ENCODE measurements around the gene MDFI. TPM values are rescaled to one million over a fixed set of nuclear protein-coding genes. Genes with fewer than 3 reads are reported as not detected.

MDFI gene
- total RNA-seq, 1 experiment from 2014 or later, result 262 TPM

DNA sequence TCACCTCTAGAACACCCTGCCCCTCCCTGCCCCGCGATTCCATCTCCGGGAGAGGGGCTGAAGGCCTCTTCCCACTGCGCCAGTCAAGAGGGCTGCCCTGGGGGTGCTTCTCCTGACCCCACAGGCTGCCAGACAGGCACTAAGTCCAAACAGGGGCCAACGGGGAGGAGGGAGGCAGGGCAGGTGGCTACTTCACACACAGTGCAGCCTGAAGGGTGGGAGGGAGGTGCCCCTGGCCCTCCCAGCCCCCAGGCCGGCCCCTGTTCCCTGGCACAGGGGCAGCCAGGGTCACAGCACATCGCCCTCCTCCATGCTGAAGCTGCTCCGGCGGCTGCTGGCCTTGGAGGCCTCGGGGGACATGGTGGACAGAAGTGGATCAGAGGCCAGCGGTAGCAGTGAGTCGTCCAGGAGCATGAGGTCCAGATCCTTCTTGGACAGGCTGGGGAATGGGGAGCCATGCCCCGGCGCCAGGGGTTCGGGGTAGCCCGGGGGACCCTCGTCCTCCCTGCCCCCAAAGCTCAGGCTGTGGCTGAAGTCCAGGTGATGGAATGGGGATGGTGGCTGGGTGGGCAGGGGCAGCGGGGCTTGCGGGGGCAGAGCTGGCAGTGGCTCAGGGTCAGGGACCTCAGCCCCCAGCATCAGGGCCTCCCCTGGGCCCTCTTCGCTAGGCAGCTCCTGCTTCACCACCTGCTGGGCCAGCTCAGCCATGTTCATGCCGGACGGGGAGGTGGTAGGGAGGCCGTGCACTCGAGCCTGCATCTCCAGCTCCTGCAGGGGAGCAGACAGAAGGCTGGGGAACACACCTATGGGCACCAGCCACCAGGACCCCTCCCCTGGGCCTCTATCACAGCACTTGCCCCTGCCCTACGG, 46.3 kb downstream of the MDFI start:
- Histone ChIP-seq H3K4me3 (ENCODE audit: insufficient read depth, low read depth, low read length) (no peak overlapping the region), H3K27me3 (ENCODE audit: control insufficient read depth, insufficient read depth, low read length) (0 out of 2 replicates have a peak, but pooled peaks cover 1% of the 10 kb centered on the region)
- no peak for DNase-seq

DNA sequence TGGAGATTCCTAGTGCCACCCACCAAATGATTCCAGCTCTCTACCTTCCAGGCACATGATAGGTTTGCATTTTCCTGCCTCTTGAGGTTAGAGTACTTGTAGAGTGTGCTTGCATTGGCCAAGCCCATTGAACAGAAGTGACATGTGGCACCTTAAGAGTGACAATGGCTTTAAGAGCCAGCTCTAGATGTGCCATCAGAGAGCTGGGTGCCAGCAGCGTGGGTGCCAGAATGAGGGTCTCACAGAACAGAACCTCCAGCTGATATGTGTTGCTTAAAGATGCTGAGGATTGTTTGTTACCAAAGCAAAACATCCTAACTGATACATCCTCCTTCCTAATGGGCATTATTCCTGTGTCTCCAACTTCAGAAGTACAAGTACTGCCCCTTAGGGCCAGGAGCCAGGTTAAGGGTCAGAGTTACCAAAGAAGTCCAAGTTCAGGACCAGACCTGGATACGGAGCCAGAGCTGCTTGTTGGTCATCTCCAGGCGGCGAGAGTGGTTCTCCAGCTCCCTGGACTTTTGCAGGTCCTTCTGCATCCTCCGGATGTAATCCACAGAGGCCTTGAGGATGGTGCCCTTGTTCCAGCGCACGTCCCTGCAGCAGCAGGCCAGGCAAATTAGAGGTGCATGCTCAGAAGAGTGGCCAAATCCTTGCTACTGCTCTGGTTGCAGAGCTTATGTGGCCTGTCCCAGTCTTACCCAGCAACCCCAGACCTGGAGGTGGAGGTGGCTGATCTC, 47.5 kb downstream of the MDFI start:
- H3K36me3 ChIP-seq (replicated peaks; ENCODE audit: control insufficient read depth, insufficient read depth, low read length), result no peaks in the 10 kb centered on the region
- no peak for DNase-seq
- no peak overlapping the region for H3K4me3 ChIP-seq (ENCODE audit: insufficient read depth, low read depth, low read length)
- H3K27me3 ChIP-seq (ENCODE audit: control insufficient read depth, insufficient read depth, low read length), result 0 out of 2 replicates have a peak, but pooled peaks cover 1% of the 10 kb centered on the region

More for the DNA sequence above, 46.3 kb downstream of the MDFI start:
- H3K36me3 ChIP-seq (replicated peaks; ENCODE audit: control insufficient read depth, insufficient read depth, low read length), result no peaks in the 10 kb centered on the region

DNA sequence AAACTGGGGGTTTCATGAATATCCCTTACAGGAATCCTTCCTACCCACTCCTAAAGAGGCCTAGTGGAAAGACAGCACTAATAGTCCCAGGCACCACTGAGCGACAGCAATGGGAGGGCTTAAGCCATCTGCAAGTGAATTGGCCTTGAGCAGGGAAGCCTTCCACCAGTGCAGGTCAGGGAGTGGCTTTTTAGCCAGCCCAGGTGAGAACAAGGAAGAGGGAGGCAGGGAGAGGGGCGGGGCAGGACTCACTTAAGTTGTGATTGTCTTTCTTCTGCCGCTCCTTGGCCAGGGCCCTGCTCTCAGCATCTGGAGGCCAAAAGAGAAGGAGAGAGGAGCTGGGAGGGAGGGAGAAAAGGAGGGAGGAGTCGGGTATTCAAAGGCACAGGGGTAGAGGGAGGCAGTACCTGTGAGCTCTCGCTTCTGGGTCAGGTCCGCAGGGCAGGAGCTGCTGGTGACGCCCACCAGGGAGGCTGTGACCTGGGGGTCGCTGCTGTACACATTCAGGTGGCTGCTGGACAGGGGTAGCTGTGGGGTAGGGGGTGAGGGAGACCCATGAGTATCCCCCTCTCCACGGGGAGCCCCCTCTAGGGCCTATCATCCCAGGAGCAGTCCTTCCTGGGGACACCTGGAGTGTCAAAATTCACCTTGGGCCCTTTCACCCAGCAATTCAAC, 49.4 kb downstream of the MDFI start:
- H3K36me3 ChIP-seq (replicated peaks; ENCODE audit: control insufficient read depth, insufficient read depth, low read length), result no peaks in the 10 kb centered on the region
- no peak overlapping the region for H3K4me3 ChIP-seq (ENCODE audit: insufficient read depth, low read depth, low read length)
- DNase-seq, result peak; percentile 93
- 0 out of 2 replicates have a peak, but pooled peaks cover 1% of the 10 kb centered on the region for H3K27me3 ChIP-seq (ENCODE audit: control insufficient read depth, insufficient read depth, low read length)

DNA sequence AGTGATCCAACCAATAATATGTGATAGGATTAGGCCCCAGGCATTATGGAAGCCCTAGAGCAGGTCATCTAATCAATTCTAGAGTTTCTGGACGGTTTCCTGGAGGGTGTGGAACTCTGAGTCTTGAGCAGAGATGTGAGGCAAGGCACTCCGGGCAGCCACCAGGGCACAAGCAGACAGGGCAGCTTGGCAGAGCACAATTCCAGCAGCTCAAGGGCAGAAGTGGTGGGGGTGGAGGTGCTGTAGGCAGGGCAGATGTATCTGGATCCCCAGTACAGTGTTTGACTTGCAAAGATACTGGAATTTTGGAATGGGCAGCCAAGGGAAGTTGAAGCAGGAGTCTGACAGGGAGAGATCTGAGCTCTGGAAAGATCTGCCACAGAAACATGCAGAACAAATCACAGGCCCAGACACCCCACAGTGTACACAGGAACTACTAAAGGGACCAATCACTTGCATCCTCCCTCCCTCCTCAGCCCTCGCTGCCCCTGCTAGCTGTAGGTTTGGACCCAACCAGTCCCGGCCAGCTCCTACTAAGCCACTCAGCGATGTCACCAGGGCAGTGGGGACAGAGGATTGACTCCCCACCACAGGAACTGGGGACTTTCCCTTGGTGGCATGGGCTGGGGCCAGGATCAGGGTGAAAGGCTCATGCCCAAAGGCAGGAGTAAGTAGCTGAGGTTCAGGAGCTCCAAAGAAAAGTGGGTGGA, 50.1 kb downstream of the MDFI start:
- Histone ChIP-seq H3K36me3 (replicated peaks; ENCODE audit: control insufficient read depth, insufficient read depth, low read length) (no peaks in the 10 kb centered on the region), H3K4me3 (ENCODE audit: insufficient read depth, low read depth, low read length) (no peak overlapping the region), H3K27me3 (ENCODE audit: control insufficient read depth, insufficient read depth, low read length) (0 out of 2 replicates have a peak, but pooled peaks cover 1% of the 10 kb centered on the region)
- DNase-seq, result no peak

- Histone ChIP-seq H3K36me3 (replicated peaks; ENCODE audit: control insufficient read depth, insufficient read depth, low read length) (no peaks in the 10 kb centered on the region), H3K4me3 (ENCODE audit: insufficient read depth, low read depth, low read length) (no peak overlapping the region), H3K27me3 (ENCODE audit: control insufficient read depth, insufficient read depth, low read length) (no peaks in the 10 kb centered on the region)
- DNase-seq, result no peak
Measured at GRCh38 chr6:41689171-41690008, 51.1 kb downstream of the MDFI start.

DNA sequence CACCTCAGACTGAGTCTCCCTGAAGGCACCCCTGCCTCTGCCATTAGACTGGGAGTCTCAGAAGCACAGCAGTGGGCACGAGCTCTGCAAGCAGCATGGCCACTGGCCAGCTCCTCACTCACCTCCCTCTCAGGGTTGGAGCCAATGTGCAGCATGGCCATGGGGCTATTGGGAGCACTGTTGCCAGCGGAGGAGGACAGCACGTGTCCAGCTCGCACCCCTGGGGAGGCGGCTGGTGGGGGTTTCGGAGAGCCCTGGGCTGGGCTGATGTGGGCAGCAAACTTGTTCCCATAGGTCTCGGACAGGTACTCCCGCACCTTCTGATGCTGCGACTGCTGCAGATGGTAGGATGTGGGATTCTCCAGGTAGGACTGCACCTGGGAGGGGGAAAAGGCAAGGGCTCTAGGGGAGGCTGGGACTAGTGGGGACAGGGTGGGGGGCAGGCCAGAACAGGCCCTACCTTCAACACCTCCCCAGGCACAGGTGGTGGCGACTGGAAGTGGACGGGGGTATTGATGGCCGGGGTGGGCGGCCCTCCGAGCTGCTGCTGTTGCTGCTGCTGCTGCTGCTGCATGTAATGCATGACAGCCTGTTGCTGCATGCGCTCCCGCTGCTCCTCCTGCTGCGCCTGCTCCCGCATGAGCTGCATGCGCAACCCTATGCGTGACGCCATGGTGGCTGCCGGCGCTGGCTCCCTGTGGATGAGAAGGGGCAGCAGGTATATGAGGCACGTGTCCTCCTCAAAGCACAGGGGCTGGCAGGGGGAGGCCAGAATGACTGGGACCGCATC, 52.5 kb downstream of the MDFI start:
- DNase-seq, result no peak
- H3K4me3 ChIP-seq (ENCODE audit: insufficient read depth, low read depth, low read length), result no peak overlapping the region
- no peaks in the 10 kb centered on the region for H3K36me3 ChIP-seq (replicated peaks; ENCODE audit: control insufficient read depth, insufficient read depth, low read length)
- no peaks in the 10 kb centered on the region for H3K27me3 ChIP-seq (ENCODE audit: control insufficient read depth, insufficient read depth, low read length)

- no peaks in the 10 kb centered on the region for H3K27me3 ChIP-seq (ENCODE audit: control insufficient read depth, insufficient read depth, low read length)
- no peak for DNase-seq
- no peak overlapping the region for H3K4me3 ChIP-seq (ENCODE audit: insufficient read depth, low read depth, low read length)
- no peaks in the 10 kb centered on the region for H3K36me3 ChIP-seq (replicated peaks; ENCODE audit: control insufficient read depth, insufficient read depth, low read length)
Measured at GRCh38 chr6:41691426-41692079, 53.3 kb downstream of the MDFI start.

DNA sequence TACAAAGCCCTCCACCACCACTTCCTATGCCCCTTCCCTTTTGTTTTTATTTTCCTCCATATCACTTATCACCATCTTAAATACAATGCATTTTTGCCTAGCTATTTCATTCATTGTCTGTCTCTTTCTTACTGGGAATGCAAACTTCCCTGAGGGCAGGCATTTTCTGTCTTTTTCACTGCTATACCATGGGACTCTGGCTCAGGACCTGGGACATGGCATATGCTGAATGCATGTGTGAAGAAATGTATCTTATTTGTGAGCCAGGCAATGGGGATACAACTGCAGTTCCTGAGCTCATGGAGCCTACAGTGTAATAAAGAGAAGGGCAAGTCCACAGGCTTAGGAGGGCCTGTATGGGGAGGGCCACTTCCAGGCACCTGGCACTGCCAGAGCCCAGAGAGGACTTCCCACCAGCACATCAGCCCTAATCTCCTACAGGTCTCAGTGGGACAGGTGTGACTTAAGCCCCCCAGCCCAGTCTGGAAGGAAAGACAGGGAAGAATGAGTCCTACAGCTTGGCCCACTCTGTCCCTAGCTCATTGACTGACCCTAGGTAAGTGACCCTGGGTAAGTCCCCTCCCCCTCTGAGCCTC, 53.9 kb downstream of the MDFI start:
- Histone ChIP-seq H3K27me3 (ENCODE audit: control insufficient read depth, insufficient read depth, low read length) (no peaks in the 10 kb centered on the region), H3K4me3 (ENCODE audit: insufficient read depth, low read depth, low read length) (no peak overlapping the region), H3K36me3 (replicated peaks; ENCODE audit: control insufficient read depth, insufficient read depth, low read length) (no peaks in the 10 kb centered on the region)
- DNase-seq, result no peak

DNA sequence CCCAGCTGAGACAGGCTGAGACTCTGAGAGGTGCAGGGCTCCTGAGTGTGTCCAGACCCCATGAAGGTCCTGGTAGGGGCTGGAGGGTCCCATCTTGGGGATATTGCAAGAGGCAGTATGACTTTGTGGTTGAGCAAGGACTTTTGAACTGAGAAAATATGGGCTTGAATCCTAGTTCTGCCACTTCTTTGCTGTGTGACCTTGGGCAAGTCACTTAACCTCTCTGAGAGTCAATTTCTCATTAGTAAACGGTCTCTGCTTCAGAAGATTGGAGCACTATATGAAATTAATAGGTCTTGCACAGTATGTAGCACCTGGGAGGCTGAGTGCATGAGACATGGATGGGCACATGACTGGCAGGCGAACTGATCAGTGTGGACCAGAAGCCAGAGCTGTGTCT, 54.5 kb downstream of the MDFI start:
- DNase-seq, result no peak
- no peaks in the 10 kb centered on the region for H3K36me3 ChIP-seq (replicated peaks; ENCODE audit: control insufficient read depth, insufficient read depth, low read length)
- no peaks in the 10 kb centered on the region for H3K27me3 ChIP-seq (ENCODE audit: control insufficient read depth, insufficient read depth, low read length)
- H3K4me3 ChIP-seq (ENCODE audit: insufficient read depth, low read depth, low read length), result no peak overlapping the region

- no peak overlapping the region for H3K4me3 ChIP-seq (ENCODE audit: insufficient read depth, low read depth, low read length)
- no peak for DNase-seq
- H3K36me3 ChIP-seq (replicated peaks; ENCODE audit: control insufficient read depth, insufficient read depth, low read length), result no peaks in the 10 kb centered on the region
- H3K27me3 ChIP-seq (ENCODE audit: control insufficient read depth, insufficient read depth, low read length), result no peaks in the 10 kb centered on the region
Measured at GRCh38 chr6:41693281-41694240, 55.3 kb downstream of the MDFI start.

GRCh38 chr6:41694815-41695526, 56.7 kb downstream of the MDFI start:
- no peak for DNase-seq
- H3K4me3 ChIP-seq (ENCODE audit: insufficient read depth, low read depth, low read length), result no peak overlapping the region
- no peaks in the 10 kb centered on the region for H3K36me3 ChIP-seq (replicated peaks; ENCODE audit: control insufficient read depth, insufficient read depth, low read length)
- H3K27me3 ChIP-seq (ENCODE audit: control insufficient read depth, insufficient read depth, low read length), result no peaks in the 10 kb centered on the region

Measured in H7 (cell line).